Activated CD8-positive, alpha-beta memory T cell treated with anti-CD3 and anti-CD28 coated beads, Interleukin-2, amount 50 U/mL, for 24 hours (primary cell): ENCODE results near the gene TECR.

Experiments used
- DNase-seq: peaks from one replicate; pipeline ENCODE4 v3.0.0-alpha.2; 2020; ENCODE audit errors: extremely low read depth

The TECR gene

DNA sequence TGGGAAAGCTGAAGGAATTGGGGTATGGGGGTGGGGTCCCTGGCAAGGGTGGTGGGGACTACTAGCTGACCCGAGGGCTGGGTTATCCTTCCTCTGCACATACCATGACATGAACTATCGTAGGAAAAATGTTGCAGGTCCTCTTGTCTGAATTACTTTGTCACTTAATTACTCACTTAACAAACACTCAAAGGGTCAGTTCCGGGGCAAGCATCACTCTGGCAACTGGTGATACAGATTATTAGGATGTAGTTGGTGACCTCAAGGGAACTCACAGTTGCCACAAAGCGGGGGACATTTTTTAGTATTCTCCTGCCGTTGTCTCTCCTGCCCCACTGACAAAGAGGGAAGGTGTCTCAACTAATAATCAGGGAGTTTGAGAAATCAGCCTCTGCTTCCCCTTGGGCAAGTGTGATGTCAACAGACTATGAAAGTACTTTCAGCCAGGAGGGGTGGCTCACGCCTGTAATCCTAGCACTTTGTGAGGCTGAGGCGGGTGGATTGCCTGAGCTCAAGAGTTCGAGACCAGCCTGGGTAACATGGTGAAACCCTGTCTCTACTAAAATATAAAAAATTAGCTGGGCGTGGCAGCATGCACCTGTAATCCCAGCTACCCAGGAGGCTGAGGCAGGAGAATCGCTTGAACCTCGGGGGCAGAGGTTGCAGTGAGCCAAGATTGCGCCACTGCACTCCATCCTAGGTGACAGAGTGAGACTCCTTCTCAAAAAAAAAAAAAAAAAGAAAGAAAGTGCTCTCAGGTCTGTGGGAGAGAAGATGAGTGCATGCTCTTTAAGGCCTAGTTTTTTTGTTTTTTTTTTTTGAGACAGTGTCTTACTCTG is 21.5 kb upstream of the TECR start:
- no peak for DNase-seq

DNA sequence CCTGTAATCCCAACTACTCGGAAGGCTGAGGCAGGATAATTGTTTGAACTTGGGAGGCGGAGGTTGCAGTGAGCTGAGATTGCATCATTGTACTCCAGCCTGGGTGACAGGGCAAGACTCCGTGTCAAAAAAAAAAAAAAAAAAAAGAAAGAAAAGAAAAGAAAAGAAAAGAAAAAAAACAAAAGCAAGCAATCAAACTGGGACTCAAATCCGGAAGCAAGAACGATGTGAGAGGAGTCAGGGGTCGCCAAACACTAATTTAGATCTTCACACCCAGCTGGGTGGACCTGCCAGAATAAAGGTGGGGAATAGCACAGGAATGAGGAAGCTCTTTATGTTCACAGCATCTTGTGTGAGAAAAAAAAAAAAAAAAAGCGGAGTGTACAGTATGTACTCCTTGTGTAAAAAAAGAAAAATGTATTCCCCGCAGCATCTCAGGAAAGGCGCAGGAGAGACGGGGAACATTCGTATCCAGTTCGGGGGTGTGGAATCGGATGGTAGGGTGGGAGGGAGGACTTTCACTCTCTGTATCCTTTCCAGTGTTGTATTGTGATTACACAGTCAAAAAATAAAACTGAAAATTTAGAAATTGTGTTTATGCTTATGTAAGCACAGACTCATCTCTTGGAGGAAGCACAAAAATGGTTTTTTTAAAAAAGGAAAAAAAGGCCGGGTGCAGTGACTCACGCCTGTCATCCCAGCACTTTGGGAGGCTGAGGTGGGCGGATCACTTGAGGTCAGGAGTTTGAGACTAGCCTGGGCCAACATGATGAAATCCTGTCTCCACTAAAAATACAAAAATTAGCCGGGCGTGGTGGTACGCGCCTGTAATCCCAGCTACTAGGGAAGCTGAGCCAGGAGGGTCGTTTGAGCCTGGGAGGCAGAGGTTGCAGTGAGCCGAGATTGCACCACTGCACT is 18.8 kb upstream of the TECR start:
- no peak for DNase-seq

DNA sequence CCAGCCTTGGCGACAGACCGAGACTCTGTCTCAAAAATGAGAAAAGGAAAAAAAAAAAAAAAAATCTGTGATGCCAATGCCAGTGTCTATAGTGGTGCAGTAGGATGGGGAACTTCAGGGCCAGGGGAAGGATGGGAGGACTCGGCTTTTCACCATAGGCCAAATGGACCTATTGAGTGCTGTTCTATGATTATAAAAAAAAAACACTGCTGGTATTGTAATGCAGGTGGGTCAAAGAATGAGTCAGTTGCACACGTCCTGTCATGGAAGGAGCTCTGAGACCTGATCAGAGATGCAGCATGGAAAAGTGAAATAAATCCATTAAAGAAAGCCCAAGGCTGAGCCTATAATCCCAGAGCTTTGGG is 18.2 kb upstream of the TECR start:
- no peak for DNase-seq

DNA sequence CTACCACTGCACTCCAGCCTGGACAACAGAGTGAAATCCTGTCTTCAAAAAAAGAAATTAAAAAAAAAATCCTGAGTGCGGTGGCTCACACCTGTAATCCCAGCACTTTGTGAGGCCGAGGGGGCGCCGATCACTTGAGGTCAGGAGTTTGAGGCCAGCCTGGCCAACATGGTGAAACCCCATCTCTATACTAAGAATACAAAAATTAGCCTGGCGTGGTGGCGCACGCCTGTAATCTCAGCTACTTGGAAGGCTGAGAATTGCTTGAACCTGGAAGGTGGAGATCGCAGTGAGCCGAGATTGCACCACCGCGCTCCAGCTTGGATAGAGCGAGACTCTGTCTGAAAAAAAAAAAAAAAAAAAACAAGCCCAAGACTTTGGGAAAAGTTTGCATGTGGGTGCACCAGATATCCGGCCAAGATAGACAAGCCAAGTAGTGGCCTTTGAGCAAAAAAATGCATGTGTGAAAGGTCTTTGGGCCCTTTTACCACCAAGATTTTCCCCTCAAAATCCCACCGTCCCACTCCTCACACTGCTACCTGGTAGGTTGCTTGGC is 16.9 kb upstream of the TECR start:
- DNase-seq: no peak

DNA sequence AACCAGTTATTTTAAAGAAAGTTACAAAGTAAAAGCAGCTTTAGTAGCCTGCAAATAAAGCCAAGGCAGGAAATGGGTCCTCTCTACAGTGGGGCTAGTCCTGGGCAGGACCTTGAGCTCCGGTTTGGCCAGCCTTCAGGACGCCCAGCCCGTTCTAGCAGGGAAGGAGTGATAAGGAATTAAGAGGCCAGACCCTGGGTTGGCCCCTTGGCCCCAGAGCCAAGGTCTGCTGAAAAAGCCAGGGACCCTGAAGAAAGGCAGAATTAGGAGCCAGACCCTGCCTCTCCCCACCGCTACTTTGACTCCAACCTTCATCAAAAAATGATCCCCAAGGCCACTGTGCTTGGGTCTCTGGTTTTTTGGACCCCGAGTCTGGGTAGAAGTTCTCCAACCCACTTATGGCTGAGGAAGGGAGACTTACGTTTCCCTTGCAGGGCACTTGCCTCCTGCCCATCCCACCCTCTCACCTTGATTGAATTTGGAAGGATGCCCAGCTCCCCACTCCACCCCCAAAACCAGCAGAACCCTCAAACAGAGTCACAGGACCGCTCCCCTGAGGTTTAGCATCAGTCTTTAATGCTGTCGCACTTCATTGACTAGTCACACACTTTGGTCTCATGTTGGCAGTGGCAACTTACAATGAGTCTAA is 15.1 kb upstream of the TECR start:
- DNase-seq: no peak

DNA sequence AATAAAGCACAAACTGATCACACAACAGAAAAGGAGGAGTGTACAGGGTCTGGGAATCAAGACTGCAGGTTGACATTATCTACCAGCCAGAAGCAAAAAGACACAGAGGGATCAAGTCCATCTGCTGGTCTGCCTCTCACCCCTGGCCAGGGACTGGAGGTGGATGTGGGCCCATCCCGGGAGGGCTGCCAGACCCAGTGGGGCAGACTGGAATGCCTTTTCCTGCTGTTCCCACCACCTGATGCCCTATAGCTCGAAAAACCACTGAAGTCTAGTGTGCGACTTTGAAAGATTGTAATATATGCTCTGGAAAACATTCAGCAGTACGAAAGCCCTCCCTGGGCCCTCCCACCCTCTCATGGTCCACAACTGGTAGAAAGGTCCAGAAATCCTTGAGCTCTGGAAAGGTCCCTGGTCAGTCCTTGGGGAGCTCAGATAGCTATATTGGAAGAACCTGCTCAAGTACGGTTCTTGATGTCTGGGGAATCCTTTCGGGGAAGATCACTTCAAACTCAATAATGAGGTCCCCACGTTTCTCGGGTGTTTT is 13.8 kb upstream of the TECR start:
- DNase-seq: no peak

DNA sequence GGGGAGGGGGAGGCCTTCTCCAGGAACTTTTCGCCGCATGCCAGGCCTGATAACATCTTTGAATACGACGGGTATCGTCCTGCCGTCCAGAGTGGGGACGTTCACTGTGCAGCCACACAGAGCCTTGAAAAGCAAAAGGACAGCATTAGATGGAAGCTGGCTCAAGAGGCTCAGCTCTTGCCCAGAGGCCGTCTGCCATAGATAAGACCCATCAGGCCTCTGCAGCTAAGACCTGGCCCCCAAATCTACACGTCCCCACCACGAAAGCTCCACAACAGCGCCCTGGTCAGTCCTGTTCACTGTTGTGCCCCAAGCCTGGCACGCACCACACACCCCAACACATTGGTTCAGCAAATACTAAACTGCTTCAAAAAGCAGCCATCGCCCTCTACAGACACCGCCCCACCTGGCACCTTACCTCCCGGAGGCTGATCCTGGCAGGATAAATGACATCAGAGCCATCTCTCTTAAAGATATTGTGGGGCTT is 13.3 kb upstream of the TECR start:
- DNase-seq: no peak

DNA sequence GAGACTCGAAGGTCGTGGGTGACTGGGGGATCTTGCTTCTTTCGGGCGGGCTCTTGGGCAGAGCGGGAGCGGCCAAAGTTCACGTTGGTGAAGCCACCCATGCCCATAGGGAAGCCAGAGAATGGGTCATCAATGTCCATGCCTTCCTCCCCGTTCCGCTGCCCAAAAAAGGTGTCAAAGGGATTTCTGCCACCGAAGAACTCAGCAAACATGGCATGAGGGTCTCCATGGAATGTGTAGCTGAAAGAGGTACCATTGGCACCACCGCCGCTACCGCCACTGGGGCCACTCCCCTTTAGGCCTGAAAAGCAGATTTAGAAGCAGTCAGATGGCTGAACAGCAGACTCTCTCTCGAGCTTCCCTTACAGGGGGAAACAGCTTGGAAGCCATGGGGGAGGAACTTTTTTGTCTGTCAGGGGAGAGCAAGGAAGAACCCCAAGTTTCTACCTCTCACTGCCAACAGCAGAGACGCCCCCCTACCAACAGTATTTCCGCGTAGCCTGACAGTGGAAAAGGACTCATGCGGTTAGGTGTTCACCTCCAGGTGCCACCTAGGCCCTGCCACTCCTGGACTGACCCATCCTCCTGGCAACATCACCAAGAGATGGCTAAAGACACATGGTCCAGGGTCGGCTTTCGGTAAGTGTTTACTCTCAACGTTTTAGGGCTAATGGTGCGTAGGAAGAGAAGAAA is 12.5 kb upstream of the TECR start:
- no peak for DNase-seq

DNA sequence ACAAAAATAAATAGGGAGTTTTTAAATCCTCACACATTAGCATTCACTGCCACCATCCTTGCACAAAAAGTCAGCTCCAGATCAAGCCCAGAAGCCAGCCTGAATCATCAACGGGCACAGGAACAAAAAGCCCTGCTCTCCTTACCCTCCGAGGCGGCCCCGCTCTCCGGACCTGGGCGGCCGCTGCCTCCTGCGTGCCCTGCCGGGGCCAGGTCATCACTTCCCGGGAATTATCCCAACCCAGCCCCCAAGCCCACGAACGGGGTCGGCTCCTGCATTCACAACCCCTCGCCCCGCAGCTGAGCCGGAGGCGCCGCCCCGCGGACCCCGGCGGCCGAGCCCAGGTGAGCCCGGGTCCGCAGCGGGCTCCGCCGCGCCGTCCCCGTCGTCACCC is 12.0 kb upstream of the TECR start:
- DNase-seq: no peak

DNA sequence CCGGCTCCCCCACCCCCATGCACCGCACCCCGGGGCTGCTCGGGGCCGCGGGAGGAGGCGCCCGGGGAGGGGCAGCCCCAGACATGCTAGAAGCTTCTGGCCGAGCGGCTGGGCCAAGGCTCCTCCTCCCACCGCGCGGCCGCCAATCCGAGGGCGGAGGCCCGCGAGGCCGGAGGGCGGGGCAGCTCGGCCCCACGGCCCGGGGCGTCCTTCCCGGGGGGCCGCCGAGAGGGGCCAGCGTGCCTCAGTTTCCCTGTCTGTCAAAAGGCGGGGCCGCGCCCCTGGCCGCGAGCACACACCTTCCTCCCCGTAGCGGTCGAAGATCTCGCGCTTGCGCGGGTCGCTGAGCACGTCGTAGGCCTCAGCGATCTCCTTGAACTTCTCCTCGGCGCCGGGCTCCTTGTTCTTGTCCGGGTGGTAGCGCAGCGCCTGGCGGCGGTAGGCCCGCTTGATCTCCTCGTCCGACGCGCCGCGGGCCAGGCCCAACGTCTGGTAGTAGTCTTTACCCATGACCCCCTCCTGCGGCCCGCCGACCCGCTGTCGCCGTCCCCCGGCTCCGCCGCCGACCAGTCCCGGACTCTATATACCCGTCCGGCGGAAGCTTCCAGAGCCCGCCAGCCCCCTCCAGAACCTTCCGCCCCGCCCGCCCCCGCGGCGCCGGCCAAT is 11.4 kb upstream of the TECR start, which contains the start of gene DNAJB1:
DNAJB1 (minus strand) TSS at position 558 of the 666 bp plus-strand sequence; CDS start at position 510, 48 bp downstream.
- DNase-seq: no peak

DNA sequence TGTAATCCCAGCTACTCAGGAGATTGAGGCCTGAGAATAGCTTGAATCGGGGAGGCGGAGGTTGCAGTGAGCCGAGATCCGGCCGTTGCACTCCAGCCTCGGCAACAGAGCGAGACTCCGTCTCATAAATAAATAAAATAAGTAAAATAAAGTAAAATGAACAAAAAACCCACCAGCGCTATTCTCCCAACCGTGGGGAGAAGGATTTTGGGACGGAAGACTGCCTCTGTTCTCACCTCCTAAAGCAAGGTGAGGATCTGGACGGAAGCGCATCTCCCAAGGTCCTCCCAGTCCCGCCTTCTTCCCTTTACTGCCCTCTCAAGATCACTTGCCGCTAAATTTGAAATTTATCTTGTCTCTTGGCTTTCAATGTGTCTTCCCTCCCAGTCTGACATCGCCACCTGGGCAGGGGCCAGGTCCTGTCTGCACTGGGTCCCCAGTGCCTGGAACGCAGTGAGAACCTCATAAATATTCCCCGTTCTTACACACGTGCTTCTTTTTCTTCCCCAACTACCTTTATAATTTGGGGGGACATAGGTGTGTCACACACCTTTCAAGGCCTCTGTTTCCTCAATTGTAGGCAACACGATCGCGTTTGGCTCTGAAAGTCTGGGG is 10.0 kb upstream of the TECR start:
- no peak for DNase-seq

DNA sequence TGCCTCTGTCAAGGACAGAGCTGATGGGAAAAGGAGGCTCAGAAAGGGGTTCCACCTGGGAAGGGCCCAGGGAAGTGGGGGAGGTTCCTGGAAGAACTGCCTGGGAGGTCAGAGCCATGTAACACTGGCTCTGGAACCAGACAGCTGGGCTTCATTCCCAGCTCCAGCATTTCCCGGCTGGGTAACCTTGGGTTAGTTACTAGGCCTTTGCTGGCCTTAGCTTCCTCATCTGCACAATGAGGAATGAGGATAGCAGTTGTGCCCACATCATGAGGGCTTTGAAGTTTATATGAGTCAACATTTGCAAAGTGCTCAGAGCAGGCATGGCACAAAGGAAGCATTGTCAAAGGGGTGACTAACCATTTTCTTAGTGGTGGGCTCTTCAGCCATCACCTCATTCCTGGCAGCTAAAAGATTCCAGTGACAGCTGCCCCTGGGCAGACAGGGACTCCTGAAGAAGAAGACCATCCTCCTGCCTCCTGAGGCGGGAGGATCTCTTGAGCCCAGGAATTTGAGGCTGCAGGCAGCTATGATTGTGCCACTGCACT is 9.5 kb upstream of the TECR start:
- no peak for DNase-seq

DNA sequence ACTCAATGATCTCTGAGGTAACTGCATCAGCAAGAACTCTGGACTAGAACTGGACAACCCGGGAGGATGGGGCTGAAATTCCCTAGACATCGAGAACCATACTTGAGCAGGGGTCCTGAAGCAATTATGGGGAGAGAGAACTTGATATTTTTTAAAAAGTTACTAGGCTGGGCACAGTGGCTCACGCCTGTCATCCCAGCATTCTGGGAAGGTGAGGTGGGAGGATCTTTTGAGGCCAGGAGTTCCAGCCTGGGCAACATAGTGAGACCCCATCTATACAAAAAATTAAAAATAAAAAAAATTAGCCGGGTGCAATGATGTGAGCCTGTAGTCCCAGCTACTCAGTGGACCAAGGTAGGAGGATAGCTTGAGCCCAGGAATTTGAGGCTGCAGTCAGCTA is 8.9 kb upstream of the TECR start:
- no peak for DNase-seq

DNA sequence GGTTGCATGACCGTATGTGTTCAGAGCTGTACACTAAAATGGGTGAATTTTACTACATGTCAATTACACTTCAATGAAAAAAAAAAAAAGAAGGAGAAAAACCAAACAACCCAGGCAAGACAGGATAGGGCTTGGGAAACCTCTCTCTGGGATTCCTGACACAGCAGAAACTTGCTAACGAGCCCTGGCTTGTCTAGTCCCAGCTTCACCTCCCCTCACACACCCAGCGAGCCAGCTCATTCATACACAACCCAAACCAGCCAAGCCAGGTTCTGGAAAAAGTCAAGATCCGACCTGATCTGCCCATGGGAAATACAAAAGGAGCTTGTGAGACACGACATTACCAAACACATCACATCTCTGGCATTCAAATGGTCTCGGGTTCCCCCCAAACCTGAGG is 3.7 kb upstream of the TECR start:
- no peak for DNase-seq

DNA sequence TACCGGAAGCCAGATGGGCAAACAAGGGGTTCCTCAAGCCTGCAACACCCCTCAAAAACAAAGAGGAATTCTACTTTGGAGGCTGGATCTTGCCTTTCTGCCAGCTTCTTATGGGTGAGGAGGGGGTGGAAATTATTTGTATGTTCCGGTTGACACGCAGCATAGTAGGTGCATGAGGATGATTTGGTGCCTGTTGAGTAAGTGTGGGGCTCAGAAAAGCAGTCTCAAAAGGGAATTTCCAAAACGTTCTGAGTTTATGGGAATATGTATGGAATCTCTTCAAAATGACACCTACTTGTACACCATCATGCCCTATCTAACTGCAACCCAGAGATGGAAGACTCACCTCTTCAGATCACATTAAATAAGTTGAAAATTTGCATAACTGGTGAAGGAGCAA is 3.0 kb upstream of the TECR start:
- DNase-seq: no peak

DNA sequence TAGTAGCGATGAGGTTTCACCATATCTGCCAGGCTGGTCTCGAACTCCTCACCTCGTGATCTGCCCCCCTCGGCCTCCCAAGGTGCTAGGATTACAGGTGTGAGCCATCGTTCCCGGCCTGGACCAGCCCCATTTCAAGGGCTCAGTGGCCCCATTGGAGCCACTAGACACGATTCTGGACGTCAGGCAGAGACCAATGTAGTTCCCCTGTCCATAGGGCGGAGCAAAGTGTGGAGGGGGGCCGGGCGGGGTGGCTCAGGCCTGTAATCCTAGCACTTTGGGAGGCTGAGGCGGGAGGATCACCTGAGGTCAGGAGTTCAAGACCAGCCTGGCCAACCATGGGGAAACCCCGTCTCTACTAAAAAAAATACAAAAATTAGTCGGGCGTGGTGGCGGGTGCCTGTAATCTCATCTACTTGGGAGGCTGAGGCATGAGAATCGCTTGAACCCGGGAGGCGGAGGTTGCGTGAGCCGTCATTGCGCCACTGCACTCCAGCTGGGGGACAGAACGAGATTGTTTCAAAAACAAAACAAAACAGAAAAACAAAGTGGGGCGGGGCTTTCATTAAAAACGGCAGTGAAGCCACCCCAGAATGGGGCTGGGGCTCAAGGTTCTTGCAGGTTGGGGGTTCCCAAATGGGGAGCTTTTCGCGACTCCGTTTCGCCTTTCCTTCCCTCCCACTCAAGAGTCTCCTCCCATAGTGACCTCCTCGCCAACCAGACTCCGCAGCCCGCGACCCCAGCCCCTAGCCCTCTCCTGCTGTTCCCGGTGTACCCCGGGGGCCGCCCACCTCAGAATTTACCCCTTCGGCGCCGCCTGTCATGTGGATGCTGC is 758 bp upstream of the TECR start:
- DNase-seq: no peak

DNA sequence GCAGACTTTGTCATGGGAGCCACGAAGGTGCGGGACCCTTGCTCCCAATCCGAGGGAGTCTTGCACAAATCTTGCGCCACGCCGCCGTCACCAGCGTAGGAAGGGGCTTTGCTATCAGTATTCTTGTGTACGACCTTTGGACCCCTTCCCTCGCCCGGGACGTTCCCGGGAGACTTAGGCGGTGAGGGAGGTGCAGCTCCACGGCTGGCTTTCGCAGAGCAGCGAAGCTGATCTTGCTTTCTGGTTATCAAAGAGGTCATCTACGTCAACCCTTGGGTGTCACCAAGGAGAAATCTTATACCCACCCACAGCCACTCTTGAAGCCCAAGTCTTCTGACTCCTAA is 583 bp downstream of the TECR start:
- no peak for DNase-seq

DNA sequence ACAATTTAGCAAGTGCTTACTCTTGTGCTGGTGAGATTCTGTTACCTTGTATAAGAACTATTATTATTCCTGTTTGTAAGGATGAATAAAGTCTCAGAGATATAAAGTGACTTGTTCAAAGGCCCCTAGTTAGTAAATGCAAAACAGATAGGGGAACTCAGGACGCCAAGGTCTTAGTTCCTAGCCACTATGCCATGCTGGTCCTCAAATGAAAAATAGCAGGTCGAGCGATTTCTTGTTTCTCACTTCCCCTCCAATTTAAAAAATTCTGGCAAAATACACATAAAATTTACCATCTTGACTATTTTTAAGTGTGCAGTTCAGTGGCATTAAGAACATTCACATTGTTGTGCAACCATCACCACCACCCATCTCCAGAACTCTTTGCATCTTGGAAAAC is 1.1 kb downstream of the TECR start:
- DNase-seq: no peak

DNA sequence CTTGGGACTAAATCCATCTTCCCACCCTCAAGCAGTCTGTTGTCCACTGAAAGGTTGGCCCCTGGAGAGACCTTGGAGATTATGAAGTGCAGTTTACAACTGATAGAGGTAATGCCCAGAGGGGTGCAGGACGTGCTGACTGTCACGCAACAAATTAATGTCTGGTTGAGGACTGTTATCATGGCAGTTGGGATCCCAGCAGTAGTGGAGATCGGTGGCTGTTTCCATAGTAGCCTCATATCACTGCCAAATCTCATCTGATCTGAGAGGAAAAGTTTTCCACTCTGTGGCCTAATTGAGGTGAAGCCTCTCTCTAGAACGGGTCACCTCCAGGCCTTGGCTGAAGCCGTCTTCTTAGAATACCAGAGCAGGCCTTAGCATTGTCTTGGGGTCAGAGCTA is 4.1 kb downstream of the TECR start:
- no peak for DNase-seq
